Parathyroid adenoma (tissue), 2 donors: ENCODE data around the gene GLYATL1B.
"Not testable (repeated sequence)": the region's sequence is repeated elsewhere in the genome, so short reads cannot be mapped to it uniquely, and the experiment has no call there.

Experiments
- H2AFZ ChIP-seq: fragments of 300-600 bp; sonication (generic); one replicate; pipeline ENCODE4 v1.7.0; 2017; ENCODE audit warnings: antibody characterized with exemption, mild to moderate bottlenecking
- H3K27ac ChIP-seq: fragments of 300-600 bp; sonication (generic); one replicate; pipeline ENCODE4 v1.7.0; 2017
- H3K27me3 ChIP-seq: fragments of 300-600 bp; sonication (generic); one replicate; pipeline ENCODE4 v1.7.0; 2017; ENCODE audit warnings: low read length; ENCODE audit not compliant: control insufficient read depth, insufficient read depth
- H3K36me3 ChIP-seq: fragments of 300-600 bp; sonication (generic); one replicate; pipeline ENCODE4 v1.7.0; 2017; ENCODE audit warnings: low read length; ENCODE audit not compliant: control insufficient read depth, insufficient read depth
- H3K4me1 ChIP-seq: fragments of 300-600 bp; sonication (generic); one replicate; pipeline ENCODE4 v1.7.0; 2017; ENCODE audit warnings: control low read depth
- H3K4me2 ChIP-seq: fragments of 300-600 bp; sonication (generic); one replicate; pipeline ENCODE4 v1.7.0; 2017; ENCODE audit warnings: low read length
- H3K4me3 ChIP-seq: fragments of 300-600 bp; sonication (generic); one replicate; pipeline ENCODE4 v1.7.0; 2017; ENCODE audit warnings: low read depth, low read length
- H3K79me2 ChIP-seq: fragments of 300-600 bp; sonication (generic); one replicate; pipeline ENCODE4 v1.7.0; 2017; ENCODE audit warnings: control low read depth
- H3K9ac ChIP-seq: fragments of 300-600 bp; sonication (generic); one replicate; pipeline ENCODE4 v1.7.0; 2017; ENCODE audit warnings: mild to moderate bottlenecking
- H3K9me3 ChIP-seq: fragments of 300-600 bp; sonication (generic); one replicate; pipeline ENCODE4 v1.7.0; 2017; ENCODE audit warnings: low read length; ENCODE audit not compliant: control insufficient read depth
- TF ChIP-seq, protein P1 (sequence below): fragments of 300-600 bp; sonication (generic); IDR thresholded peaks from one replicate; pipeline ENCODE4 v1.7.0; 2017; ENCODE audit warnings: antibody characterized with exemption, mild to moderate bottlenecking
- donor health status: primary hyperparathyroidism.

The GLYATL1B gene

DNA sequence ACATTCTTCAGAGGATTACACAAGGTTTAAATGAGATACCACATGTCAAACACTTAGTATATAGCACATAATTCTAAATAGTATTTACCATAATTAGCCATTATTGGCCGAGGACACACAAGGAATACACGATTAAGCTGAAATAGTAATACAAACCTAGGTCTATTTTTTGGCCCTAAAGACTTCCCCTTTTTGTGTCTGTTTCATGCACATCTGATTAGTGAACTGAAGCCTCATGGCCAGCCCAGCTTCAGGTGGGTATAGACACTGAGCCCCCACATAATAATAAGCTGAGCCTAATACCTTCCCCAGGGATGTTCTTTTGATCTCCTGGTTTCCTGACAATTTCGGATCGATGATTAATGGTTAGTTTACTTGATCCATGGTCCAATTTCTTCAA, 2.1 kb downstream of the GLYATL1B start:
- Histone ChIP-seq H3K27ac (no peak overlapping the region), H3K27me3 (no peaks in the 10 kb centered on the region)
- TF ChIP-seq, protein P1, sequence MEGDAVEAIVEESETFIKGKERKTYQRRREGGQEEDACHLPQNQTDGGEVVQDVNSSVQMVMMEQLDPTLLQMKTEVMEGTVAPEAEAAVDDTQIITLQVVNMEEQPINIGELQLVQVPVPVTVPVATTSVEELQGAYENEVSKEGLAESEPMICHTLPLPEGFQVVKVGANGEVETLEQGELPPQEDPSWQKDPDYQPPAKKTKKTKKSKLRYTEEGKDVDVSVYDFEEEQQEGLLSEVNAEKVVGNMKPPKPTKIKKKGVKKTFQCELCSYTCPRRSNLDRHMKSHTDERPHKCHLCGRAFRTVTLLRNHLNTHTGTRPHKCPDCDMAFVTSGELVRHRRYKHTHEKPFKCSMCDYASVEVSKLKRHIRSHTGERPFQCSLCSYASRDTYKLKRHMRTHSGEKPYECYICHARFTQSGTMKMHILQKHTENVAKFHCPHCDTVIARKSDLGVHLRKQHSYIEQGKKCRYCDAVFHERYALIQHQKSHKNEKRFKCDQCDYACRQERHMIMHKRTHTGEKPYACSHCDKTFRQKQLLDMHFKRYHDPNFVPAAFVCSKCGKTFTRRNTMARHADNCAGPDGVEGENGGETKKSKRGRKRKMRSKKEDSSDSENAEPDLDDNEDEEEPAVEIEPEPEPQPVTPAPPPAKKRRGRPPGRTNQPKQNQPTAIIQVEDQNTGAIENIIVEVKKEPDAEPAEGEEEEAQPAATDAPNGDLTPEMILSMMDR, result no peak

DNA sequence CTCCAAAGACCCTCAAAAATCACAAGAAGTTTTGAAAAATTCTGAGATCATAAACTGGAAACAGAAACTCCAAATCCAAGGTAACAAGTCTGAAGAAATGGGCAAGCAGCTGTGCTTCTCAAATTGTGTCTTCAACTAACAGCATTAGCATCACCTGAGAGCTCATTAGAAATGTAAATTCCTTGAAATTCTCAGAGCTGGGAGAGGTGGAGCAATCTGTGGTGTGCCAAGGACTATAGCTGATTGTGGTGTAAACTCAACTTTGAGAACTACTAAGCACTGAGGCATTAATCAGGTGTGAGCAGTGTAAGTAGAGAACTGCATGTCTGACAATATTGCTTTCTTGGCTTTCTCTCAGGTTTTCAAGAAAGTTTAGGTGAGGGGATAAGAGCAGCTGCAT, 7.5 kb downstream of the GLYATL1B start:
- not testable (repeated sequence) for H2AFZ ChIP-seq, H3K9ac ChIP-seq, H3K27me3 ChIP-seq, H3K4me2 ChIP-seq, H3K4me1 ChIP-seq, H3K36me3 ChIP-seq, H3K9me3 ChIP-seq, H3K79me2 ChIP-seq, H3K4me3 ChIP-seq, H3K27ac ChIP-seq

More for the DNA sequence above, 2.1 kb downstream of the GLYATL1B start:
- no peaks in the 10 kb centered on the region for H3K9me3 ChIP-seq
- H3K9ac ChIP-seq, result no peak overlapping the region
- no peaks in the 10 kb centered on the region for H3K4me1 ChIP-seq
- no peak overlapping the region for H3K4me3 ChIP-seq
- no peak overlapping the region for H2AFZ ChIP-seq
- H3K36me3 ChIP-seq, result no peaks in the 10 kb centered on the region
- no peak overlapping the region for H3K4me2 ChIP-seq
- H3K79me2 ChIP-seq, result no peaks in the 10 kb centered on the region

DNA sequence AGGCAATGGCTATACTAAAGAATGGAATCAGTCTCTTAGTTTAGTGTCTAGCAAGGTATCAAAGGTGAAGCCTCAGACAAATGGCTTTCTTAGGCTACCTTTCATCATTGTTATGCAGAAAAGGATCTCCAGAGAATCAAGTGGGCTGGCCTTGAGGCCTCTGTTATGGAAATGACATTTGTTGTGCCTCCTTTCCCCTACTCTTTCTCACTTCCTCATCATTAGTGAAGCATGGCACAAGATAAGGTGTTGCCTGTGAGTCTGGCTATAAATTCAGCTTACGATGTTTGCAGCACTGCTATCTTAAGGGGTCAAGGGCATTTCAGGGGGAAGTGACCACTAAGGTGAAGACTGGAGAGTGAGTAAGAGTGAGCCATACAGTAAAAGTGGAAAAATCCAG, 9.1 kb downstream of the GLYATL1B start:
- not testable (repeated sequence) for H3K27me3 ChIP-seq, H3K9me3 ChIP-seq, H3K4me1 ChIP-seq, H3K27ac ChIP-seq, H2AFZ ChIP-seq, H3K79me2 ChIP-seq, H3K9ac ChIP-seq, H3K4me2 ChIP-seq, H3K4me3 ChIP-seq, H3K36me3 ChIP-seq

DNA sequence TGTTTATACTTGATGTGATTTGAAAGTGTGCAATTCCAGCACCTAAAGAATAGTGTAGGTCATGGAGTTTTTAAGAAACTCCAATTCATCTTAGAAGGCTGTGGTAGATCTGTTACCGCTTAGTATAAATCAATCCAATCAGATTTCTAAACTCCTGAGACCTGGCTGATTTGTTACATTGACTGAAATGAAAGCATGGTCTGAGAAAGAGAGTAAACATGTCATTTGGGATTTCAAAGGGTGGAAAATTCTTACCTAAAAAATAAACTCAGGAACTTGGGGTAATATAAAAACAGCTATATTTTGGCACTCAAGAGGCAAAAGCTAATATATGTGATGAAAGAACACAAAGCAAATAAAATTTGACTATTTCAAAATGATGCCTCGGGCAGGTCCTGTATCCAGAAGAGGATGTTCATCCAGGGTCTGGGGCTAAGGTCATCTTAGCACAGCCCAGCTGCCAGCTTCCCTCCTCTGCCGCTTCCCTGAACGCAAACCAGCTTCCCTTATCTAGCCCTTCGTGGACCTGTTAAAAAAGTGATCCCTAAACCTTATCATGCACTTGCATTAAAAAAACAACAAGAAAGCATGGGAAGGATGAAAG, 10.0 kb downstream of the GLYATL1B start:
- H3K27ac ChIP-seq, H3K4me2 ChIP-seq, H3K36me3 ChIP-seq, H3K4me3 ChIP-seq, H3K4me1 ChIP-seq, H3K9me3 ChIP-seq, H2AFZ ChIP-seq, H3K27me3 ChIP-seq, H3K79me2 ChIP-seq, H3K9ac ChIP-seq: not testable (repeated sequence)

DNA sequence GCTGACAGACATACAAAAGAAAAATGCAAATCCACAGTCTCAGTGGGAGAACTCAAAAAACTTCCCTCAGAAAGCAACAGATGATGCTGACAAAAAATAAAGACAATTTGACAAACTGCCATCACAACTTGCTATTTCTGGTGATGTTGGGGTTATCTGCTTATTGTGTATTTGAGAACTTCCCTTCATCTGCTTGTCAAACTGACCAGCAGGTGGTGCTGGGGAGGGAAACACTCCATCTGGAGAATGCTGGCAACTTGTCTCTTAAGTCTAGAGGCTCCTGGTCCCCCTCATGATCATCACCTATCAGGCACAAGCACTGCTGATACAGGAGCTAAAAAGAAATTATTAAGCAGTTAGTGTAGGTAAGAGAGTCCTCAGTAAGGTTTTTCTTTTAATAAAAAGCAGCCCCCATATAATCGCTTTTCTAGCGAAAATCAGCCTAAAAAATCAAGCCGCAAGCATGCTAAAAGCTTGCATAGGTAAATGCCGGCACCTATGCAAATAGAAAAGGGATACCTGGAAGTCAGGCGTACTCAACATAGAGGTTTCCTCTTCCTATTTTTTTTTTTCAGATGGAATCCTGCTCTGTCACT, 11.1 kb downstream of the GLYATL1B start:
- TF ChIP-seq, protein P1, result peak; percentile 68
- H2AFZ ChIP-seq, result no peak overlapping the region
- H3K4me1 ChIP-seq, result no peaks in the 10 kb centered on the region
- no peaks in the 10 kb centered on the region for H3K79me2 ChIP-seq
- H3K4me3 ChIP-seq, result no peak overlapping the region
- H3K36me3 ChIP-seq, result no peaks in the 10 kb centered on the region
- H3K4me2 ChIP-seq, result no peak overlapping the region
- no peak overlapping the region for H3K9ac ChIP-seq
- no peaks in the 10 kb centered on the region for H3K27me3 ChIP-seq
- no peak overlapping the region for H3K27ac ChIP-seq
- H3K9me3 ChIP-seq, result no peaks in the 10 kb centered on the region

DNA sequence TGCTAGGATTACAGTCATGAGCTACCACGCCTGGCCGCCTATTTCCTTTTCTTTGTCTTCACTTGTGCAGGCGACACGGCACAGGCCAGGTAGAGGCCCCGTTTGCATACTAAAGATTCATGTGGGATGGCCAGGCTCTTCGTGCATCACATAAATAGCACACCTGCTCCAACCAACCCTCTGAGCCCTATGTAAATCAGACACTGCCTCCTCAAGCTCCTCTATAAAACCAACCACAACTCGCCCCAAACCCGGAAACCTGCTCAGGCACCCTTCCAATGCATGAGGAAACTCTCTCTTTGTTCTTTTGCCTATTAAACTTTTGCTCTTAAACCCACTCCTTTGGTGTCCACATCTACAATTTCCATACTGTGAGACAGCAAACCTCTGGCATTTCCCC, 11.8 kb downstream of the GLYATL1B start:
- not testable (repeated sequence) for H3K4me1 ChIP-seq, H3K4me2 ChIP-seq, H3K27me3 ChIP-seq, H3K4me3 ChIP-seq, H3K9ac ChIP-seq, H3K27ac ChIP-seq, H3K79me2 ChIP-seq, H2AFZ ChIP-seq, H3K36me3 ChIP-seq, H3K9me3 ChIP-seq
